Cardiac fibroblast (primary cell): ENCODE measurements around the gene LYPD8.

Experiments used
- DNase-seq, 2 donors: peaks; one replicate each; pipeline versions ENCODE4 v3.0.0 to v3.0.0-alpha.2; 2010; ENCODE audit warnings: low read depth in 2 of 2
- H3K4me3 ChIP-seq, 2 donors: replicated peaks in 1 of 2; 1 replicate in 1 of 2; 2 replicates in 1 of 2; pipeline ENCODE4 v1.5.1; 2011; ENCODE audit warnings: low read depth in 2 of 2, low read length in 2 of 2, mild to moderate bottlenecking in 2 of 2, moderate library complexity in 1 of 2
- TF ChIP-seq, protein P1 (sequence below): IDR thresholded peaks from one replicate; pipeline ENCODE4 v1.5.1; 2011; ENCODE audit warnings: low read depth, mild to moderate bottlenecking, low read length, inconsistent platforms

Gene LYPD8

DNA sequence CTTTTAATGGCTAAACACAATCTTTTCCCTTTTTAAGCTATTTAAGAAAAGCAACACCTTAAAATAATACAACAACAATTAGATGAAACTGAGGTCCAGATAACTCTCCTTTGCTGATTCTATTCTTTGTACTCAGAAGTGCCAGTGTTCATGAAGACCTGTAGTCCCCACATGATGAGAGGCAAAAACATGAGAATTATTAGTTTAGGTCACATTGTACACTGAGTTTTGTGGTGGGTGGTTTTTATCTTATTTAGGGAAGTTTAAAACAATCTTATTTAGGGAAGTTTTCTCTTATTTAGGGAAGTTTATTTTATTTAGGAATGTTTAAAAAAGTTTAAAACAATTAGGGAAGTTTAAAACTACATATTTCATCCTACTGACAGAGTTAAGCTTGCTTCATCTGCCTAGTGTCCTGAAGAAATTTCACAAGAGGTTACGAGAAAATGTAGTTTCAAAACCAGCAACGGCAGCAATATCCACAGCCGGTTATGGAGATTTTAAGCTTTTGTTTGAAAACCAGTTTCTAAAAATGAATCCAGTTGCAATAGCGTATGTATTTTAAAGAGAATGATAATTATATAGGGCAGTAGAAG, 45.2 kb downstream of the LYPD8 start:
- no peak for DNase-seq
- no peak overlapping the region for H3K4me3 ChIP-seq
- TF ChIP-seq, protein P1, sequence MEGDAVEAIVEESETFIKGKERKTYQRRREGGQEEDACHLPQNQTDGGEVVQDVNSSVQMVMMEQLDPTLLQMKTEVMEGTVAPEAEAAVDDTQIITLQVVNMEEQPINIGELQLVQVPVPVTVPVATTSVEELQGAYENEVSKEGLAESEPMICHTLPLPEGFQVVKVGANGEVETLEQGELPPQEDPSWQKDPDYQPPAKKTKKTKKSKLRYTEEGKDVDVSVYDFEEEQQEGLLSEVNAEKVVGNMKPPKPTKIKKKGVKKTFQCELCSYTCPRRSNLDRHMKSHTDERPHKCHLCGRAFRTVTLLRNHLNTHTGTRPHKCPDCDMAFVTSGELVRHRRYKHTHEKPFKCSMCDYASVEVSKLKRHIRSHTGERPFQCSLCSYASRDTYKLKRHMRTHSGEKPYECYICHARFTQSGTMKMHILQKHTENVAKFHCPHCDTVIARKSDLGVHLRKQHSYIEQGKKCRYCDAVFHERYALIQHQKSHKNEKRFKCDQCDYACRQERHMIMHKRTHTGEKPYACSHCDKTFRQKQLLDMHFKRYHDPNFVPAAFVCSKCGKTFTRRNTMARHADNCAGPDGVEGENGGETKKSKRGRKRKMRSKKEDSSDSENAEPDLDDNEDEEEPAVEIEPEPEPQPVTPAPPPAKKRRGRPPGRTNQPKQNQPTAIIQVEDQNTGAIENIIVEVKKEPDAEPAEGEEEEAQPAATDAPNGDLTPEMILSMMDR = no peak

DNA sequence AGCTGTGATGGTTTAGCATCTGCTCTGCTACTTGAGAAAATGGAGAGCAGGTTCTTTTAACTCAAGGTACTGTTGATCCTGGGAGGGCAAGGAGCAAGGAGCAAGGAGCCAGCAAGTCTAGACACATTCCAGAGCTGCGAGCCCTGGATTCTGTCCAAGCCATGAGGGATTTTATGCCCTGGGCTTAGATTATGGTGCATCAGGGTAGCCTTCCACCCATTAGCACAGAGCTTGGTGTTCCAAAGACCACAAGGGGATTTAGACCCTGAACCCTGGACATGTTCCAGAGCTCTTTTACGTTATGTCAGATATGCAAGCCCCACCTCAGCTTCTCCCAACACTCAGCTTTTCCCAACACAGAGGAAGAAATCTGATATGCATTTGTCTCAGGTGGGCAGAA, 51.0 kb downstream of the LYPD8 start:
- no peak overlapping the region for H3K4me3 ChIP-seq
- TF ChIP-seq, protein P1 = no peak

DNA sequence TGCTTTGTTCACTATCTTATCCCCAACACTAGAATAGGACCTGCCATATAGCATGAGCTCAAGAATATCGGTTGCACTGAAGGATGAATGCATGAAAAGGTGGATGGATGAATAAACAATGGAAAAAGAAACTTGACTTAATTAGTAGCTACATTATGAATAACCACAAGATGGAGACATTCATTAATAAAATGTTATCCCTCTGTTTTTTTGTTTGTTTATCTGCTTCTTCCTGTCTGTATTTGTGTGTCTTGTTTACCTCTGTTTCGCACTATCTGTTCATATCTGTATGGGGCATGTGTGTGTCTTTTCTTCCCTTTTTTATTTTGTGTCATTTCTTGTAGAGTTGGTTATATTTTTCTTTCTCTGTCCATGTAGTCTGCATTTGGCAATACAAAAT, 51.9 kb downstream of the LYPD8 start:
- no peak overlapping the region for H3K4me3 ChIP-seq
- no peak for DNase-seq
- TF ChIP-seq, protein P1 = no peak

More for the DNA sequence above, 51.0 kb downstream of the LYPD8 start:
- DNase-seq = no peak

DNA sequence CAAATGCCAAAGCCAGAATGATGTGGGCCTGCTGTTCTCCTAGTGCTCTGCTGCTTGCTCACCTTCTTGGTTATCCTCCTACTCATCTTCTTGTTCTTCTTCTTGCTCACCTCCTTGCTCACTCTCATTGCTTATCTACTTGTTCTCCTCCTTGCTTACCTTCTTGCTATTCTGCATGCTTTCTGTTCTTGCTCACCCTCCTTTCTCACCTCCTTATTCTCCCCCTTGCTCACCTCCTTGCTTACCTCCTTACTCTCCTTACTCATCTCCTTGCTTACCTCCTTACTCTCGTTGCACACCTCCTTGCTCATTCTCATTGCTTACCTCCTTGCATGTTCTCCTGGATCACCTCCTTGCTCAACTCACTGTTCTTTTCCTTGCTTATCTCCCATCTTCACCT, 52.8 kb downstream of the LYPD8 start, which contains the start of gene OR14I1:
Gene OR14I1 (minus strand): TSS at position 53 of the 400 bp plus-strand sequence.
- no peak for DNase-seq
- H3K4me3 ChIP-seq = no peak within 1 kb of the TSS

DNA sequence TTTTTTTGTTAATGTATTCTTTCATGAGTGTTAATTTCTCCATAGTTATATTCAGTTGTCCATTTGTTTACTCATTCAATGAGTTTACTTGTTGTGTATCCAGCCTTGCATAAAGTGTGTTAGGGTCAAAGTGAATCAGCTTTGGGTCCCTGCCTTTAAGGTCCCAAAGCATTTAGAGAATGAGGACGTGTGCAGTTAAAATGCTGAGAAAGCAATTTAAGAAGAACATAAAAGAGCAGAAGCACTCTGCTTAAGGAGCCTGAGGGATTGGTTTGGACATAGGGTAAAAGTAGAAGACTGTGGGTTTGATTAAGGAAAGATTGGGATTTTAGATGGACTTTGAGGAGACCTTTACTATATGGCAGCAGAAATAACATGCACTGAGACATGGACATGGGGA, 56.5 kb downstream of the LYPD8 start:
- TF ChIP-seq, protein P1 = no peak

More for the DNA sequence above, 52.8 kb downstream of the LYPD8 start, which contains the start of gene OR14I1:
- TF ChIP-seq, protein P1 = no peak

DNA sequence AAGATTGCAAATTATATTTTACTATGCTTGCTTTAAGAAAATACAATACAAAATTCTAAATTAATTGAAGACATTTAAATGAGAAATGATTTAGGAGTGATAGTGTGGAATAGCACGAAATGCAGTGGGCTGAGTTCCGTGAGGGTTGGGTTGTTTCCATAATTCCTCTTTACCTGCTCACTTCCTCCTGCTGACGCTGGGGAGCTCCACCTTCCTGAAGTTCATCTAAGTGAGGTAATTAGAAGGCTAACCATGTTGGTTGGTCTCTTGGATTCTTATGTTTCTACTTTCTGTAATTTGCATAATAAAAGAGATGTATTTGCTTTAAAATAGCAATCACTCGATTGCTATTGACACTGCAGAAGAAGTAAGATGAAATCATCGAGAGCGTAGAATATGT, 57.7 kb downstream of the LYPD8 start:
- no peak overlapping the region for H3K4me3 ChIP-seq
- TF ChIP-seq, protein P1 = no peak
- no peak for DNase-seq

More for the DNA sequence above, 56.5 kb downstream of the LYPD8 start:
- no peak for DNase-seq
- no peak overlapping the region for H3K4me3 ChIP-seq

DNA sequence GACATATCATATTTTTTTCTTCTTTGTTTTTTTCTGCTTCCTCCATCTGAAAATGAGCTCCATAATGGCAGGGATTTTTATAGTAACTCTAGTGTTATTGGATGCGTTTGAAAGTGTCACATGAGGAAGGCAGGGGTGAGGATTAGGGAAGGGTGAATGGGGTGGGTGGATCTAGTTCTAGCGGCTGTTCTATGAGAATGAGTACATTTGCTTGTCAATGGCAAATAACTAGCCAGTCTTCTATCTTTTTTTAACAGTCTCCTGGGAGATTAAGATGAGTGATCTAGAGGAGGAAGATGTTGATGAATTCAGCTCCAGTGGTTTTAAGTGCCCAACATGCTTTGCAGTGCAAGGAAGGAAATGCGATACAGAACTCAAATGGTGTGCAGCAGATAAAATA, 58.8 kb downstream of the LYPD8 start:
- no peak overlapping the region for H3K4me3 ChIP-seq
- no peak for DNase-seq
- TF ChIP-seq, protein P1 = no peak
